WERI-Rb-1 (cell line): ENCODE data around the gene CTSW.

ENCODE experiments used
- DNase-seq: peaks from one replicate; pipeline ENCODE4 v3.0.0-alpha.2; 2020
- H3K27ac ChIP-seq: fragments of 250-450 bp; sonication (Bioruptor Pico); 2 replicates; pipeline ENCODE4 v1.5.1; 2020; ENCODE audit warnings: mild to moderate bottlenecking, moderate library complexity
- H3K27me3 ChIP-seq: fragments of 250-450 bp; sonication (Bioruptor Pico); 2 replicates; pipeline ENCODE4 v1.5.1; 2021; ENCODE audit warnings: mild to moderate bottlenecking, low read depth, moderate library complexity; ENCODE audit not compliant: insufficient read depth, severe bottlenecking
- H3K36me3 ChIP-seq: fragments of 250-450 bp; sonication (Bioruptor Pico); 2 replicates; pipeline ENCODE4 v1.5.1; 2020; ENCODE audit warnings: mild to moderate bottlenecking, moderate library complexity
- H3K4me3 ChIP-seq: 2 replicates; pipeline ENCODE4 v1.5.1; 2011; ENCODE audit warnings: low read depth, mild to moderate bottlenecking, control low read depth, low read length
- H3K9me3 ChIP-seq: fragments of 250-450 bp; sonication (Bioruptor Pico); 2 replicates; pipeline ENCODE4 v1.5.1; 2021; ENCODE audit warnings: mild to moderate bottlenecking, moderate library complexity; ENCODE audit not compliant: severe bottlenecking
- CTCF ChIP-seq: IDR thresholded peaks from 2 replicates; pipeline ENCODE4 v1.5.1; 2011; ENCODE audit warnings: low read depth, mild to moderate bottlenecking, control low read depth, inconsistent platforms, low read length

The CTSW gene

GRCh38 chr11:65931773-65932557 is 52.3 kb downstream of the CTSW start:
- peak; percentile 11; the same call in 1 of the 2 replicates for TF ChIP-seq CTCF
- Histone ChIP-seq H3K27me3 (no peaks in the 10 kb centered on the region), H3K27ac (no peak overlapping the region), H3K36me3 (no peaks in the 10 kb centered on the region), H3K9me3 (no peaks in the 10 kb centered on the region), H3K4me3 (no peak overlapping the region)
- DNase-seq = no peak

GRCh38 chr11:65932558-65932919 is 52.9 kb downstream of the CTSW start:
- no peaks in the 10 kb centered on the region for H3K36me3 ChIP-seq
- DNase-seq = peak; percentile 31
- no peak overlapping the region for H3K4me3 ChIP-seq
- no peaks in the 10 kb centered on the region for H3K27me3 ChIP-seq
- no peak overlapping the region for H3K27ac ChIP-seq
- H3K9me3 ChIP-seq = no peaks in the 10 kb centered on the region
- TF ChIP-seq CTCF = no peak
